Mesenchymal stem cell (in vitro differentiated cells and primary cell): ENCODE data around the gene MMP11.

Experiments
- DNase-seq: peaks from one replicate; pipeline ENCODE4 v3.0.0-alpha.2; 2013
- H2AFZ ChIP-seq: one replicate; pipeline ENCODE4 v1.6.1; 2013; ENCODE audit warnings: low read depth, mild to moderate bottlenecking, control low read depth, inconsistent platforms, low read length, moderate library complexity
- H2AK5ac ChIP-seq: 2 replicates; pipeline ENCODE4 v1.6.1; 2013; ENCODE audit warnings: low read length, moderate library complexity, mild to moderate bottlenecking, inconsistent platforms; ENCODE audit not compliant: severe bottlenecking
- H2BK120ac ChIP-seq: one replicate; pipeline ENCODE4 v1.6.1; 2013; ENCODE audit warnings: low read depth, mild to moderate bottlenecking, inconsistent platforms, low read length, moderate library complexity
- H2BK12ac ChIP-seq, 2 experiments: one replicate each; pipeline ENCODE4 v1.6.1; 2013; ENCODE audit warnings: inconsistent platforms in 2 of 2, low read length in 2 of 2, mild to moderate bottlenecking in 2 of 2, moderate library complexity in 2 of 2, control low read depth in 1 of 2
- H2BK15ac ChIP-seq: one replicate; pipeline ENCODE4 v1.6.1; 2013; ENCODE audit warnings: mild to moderate bottlenecking, low read depth, inconsistent platforms; ENCODE audit not compliant: poor library complexity, severe bottlenecking
- H2BK5ac ChIP-seq: 2 replicates; pipeline ENCODE4 v1.6.1; 2013; ENCODE audit warnings: low read depth, mild to moderate bottlenecking, low read length, control low read depth, inconsistent platforms; ENCODE audit not compliant: poor library complexity, severe bottlenecking
- H3K14ac ChIP-seq, 2 experiments: one replicate each; pipeline ENCODE4 v1.6.1; 2013; ENCODE audit warnings: inconsistent platforms in 2 of 2, low read length in 2 of 2, control low read depth in 1 of 2, mild to moderate bottlenecking in 1 of 2, moderate library complexity in 1 of 2
- H3K18ac ChIP-seq, 2 experiments: one replicate each; pipeline ENCODE4 v1.6.1; 2013; ENCODE audit warnings: inconsistent platforms in 2 of 2, low read length in 2 of 2, control low read depth in 1 of 2, low read depth in 1 of 2, mild to moderate bottlenecking in 1 of 2
- H3K23ac ChIP-seq, 2 experiments: one replicate each; pipeline ENCODE4 v1.6.1; 2013; ENCODE audit warnings: inconsistent platforms in 2 of 2, low read length in 2 of 2, mild to moderate bottlenecking in 2 of 2, moderate library complexity in 2 of 2, control low read depth in 1 of 2
- H3K27ac ChIP-seq: 2 replicates; pipeline ENCODE4 v1.5.1; 2013; ENCODE audit warnings: mild to moderate bottlenecking, moderate library complexity, low read length, control low read depth, inconsistent platforms; ENCODE audit not compliant: poor library complexity, severe bottlenecking
- H3K27me3 ChIP-seq, 2 experiments: 2 replicates each; pipeline versions ENCODE4 v1.6.1 to v1.7.0; 2013; ENCODE audit warnings: low read length in 2 of 2, mild to moderate bottlenecking in 2 of 2, moderate library complexity in 2 of 2, control low read depth in 1 of 2, inconsistent platforms in 1 of 2; ENCODE audit not compliant: control insufficient read depth in 1 of 2, insufficient read depth in 1 of 2
- H3K36me3 ChIP-seq, 2 experiments: 2 replicates each; pipeline versions ENCODE4 v1.6.1 to v1.7.0; 2013; ENCODE audit warnings: low read length in 2 of 2, control low read depth in 1 of 2, inconsistent platforms in 1 of 2, low read depth in 1 of 2, mild to moderate bottlenecking in 1 of 2; ENCODE audit not compliant: insufficient read depth in 2 of 2, control insufficient read depth in 1 of 2
- H3K4ac ChIP-seq, 2 experiments: one replicate each; pipeline ENCODE4 v1.6.1; 2013; ENCODE audit warnings: inconsistent platforms in 2 of 2, low read length in 2 of 2, mild to moderate bottlenecking in 2 of 2, moderate library complexity in 2 of 2, control low read depth in 1 of 2, low read depth in 1 of 2
- H3K4me1 ChIP-seq: 2 replicates; pipeline ENCODE4 v1.6.1; 2013; ENCODE audit warnings: low read depth, low read length, control low read depth; ENCODE audit not compliant: control insufficient read depth, insufficient read depth
- H3K4me2 ChIP-seq: 2 replicates; pipeline ENCODE4 v1.6.1; 2013; ENCODE audit warnings: low read length, mild to moderate bottlenecking, inconsistent platforms; ENCODE audit not compliant: poor library complexity, severe bottlenecking
- H3K4me3 ChIP-seq, 2 experiments: 2 replicates each; pipeline versions ENCODE4 v1.5.1 to v1.7.0; 2013; ENCODE audit warnings: low read length in 2 of 2, mild to moderate bottlenecking in 2 of 2, control low read depth in 1 of 2, low read depth in 1 of 2; ENCODE audit not compliant: insufficient read depth in 1 of 2
- H3K79me1 ChIP-seq: replicated peaks from 2 replicates; pipeline ENCODE4 v1.6.1; 2013; ENCODE audit warnings: mild to moderate bottlenecking, control low read depth, low read length, inconsistent platforms; ENCODE audit not compliant: poor library complexity, severe bottlenecking
- H3K9ac ChIP-seq: 2 replicates; pipeline ENCODE4 v1.7.0; 2013; ENCODE audit warnings: mild to moderate bottlenecking, low read length, moderate library complexity
- H3K9me3 ChIP-seq: 2 replicates; pipeline ENCODE4 v1.7.0; 2013; ENCODE audit warnings: mild to moderate bottlenecking, low read length; ENCODE audit not compliant: control insufficient read depth
- H4K8ac ChIP-seq: one replicate; pipeline ENCODE4 v1.6.1; 2013; ENCODE audit warnings: inconsistent platforms, mild to moderate bottlenecking, low read length, moderate library complexity
- H4K91ac ChIP-seq: one replicate; pipeline ENCODE4 v1.6.1; 2013; ENCODE audit warnings: mild to moderate bottlenecking, low read length, inconsistent platforms
- WGBS: methylation state at CpG from one replicate; pipeline ENCODE4 v1.1.7; 2013; ENCODE audit warnings: mixed read lengths; 5-methylcytosine and 5-hydroxymethylcytosine counted together

Gene MMP11

DNA sequence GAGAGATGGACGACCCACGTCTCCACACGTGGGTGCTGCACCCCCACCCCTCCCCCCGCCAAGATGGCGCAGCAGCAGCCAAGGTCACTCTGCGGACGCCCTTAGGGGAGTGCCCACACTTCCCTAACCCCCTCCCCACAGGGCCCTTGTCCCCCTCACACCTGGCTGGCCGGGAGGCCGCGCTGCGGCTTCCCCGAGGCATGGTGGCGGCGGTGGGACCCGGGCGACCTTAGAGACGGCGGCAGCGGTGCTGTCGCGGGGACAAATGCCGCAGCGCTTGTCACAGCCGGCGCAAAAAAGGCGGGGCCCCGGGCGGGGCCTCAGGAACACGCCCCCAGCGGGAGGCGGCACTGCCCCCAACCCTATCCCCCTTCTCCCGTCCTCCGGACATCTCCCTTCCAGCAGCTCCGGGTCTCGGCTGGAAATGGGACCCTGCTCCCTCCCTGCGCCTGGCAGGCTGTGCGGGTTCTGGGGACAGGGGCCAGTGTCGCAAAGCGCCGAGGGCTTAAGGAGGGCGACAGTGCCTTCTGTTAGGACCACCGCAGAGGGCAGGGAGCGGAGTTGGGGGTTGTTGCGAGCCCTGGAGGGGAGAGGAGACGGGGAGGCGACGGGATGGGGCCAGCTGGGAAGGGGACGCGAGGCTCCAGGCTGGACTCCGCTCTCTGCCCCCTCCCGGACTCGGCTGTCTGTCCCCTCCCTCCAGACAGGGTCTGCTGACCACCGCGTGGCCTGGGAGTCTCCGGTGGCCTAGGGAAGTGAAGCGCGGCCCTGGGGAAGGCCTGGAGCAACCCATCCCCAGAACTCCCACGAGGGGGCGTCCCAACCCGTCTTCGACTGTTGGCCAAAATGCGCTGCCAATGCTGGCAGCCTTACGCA is 4.7 kb upstream of the MMP11 start, which contains the start of gene CHCHD10:
CHCHD10 (minus strand) TSS at position 300 of the 876 bp plus-strand sequence; CDS start at position 202, 98 bp downstream.
- H3K18ac ChIP-seq: peak within 1 kb of the TSS; percentile 74 to 88
- H2AK5ac ChIP-seq: peak within 1 kb of the TSS; percentile 44
- no peak within 1 kb of the TSS for H3K27ac ChIP-seq
- peaks cover 3% of the 10 kb centered on the region for H3K79me1 ChIP-seq
- peak within 1 kb of the TSS; percentile 98 for H4K91ac ChIP-seq
- H3K9ac ChIP-seq: peak within 1 kb of the TSS; percentile 86
- peak within 1 kb of the TSS; percentile 82 to 89 for H3K4ac ChIP-seq
- H3K14ac ChIP-seq: peak within 1 kb of the TSS in 1 of 2 experiments; percentile 93
- H3K4me3 ChIP-seq: peak within 1 kb of the TSS; percentile 61 to 78
- DNase-seq: peak; percentile 88
- H2BK5ac ChIP-seq: no peak within 1 kb of the TSS
- H4K8ac ChIP-seq: peak within 1 kb of the TSS; percentile 96
- H2BK15ac ChIP-seq: peak within 1 kb of the TSS; percentile 63
- peaks cover 0 to 16% of the 10 kb centered on the region in 2 experiments for H3K36me3 ChIP-seq
- peaks cover 0 to 4% of the 10 kb centered on the region in 2 experiments for H3K27me3 ChIP-seq
- H3K4me2 ChIP-seq: peak within 1 kb of the TSS; percentile 87
- H2BK120ac ChIP-seq: peak within 1 kb of the TSS; percentile 91
- peak within 1 kb of the TSS; percentile 37 to 90 for H2BK12ac ChIP-seq
- under 1% methylated on average over 50 of the region's 63 CpGs for WGBS
- H3K23ac ChIP-seq: peak within 1 kb of the TSS in 1 of 2 experiments; percentile 34
- no peaks in the 10 kb centered on the region for H3K9me3 ChIP-seq
- peaks cover 41% of the 10 kb centered on the region for H3K4me1 ChIP-seq
- peak within 1 kb of the TSS; percentile 56 for H2AFZ ChIP-seq

- Histone ChIP-seq H2BK5ac (no peak overlapping the region), H2AK5ac (no peak overlapping the region), H3K27ac (no peak overlapping the region), H2BK15ac (no peak overlapping the region), H3K4ac (no peak overlapping the region), H3K9me3 (no peaks in the 10 kb centered on the region), H3K79me1 (peaks cover 3% of the 10 kb centered on the region), H4K8ac (no peak overlapping the region), H2BK12ac (peak overlapping the region in 1 of 2 experiments; percentile 11), H3K36me3 (peaks cover 0 to 15% of the 10 kb centered on the region in 2 experiments), H3K4me2 (no peak overlapping the region), H4K91ac (peak overlapping the region; percentile 0), H3K4me3 (no peak overlapping the region), H3K9ac (no peak overlapping the region), H3K23ac (no peak overlapping the region), H3K27me3 (peaks cover 0 to 12% of the 10 kb centered on the region in 2 experiments), H3K14ac (no peak overlapping the region), H2BK120ac (no peak overlapping the region), H3K4me1 (peaks cover 52% of the 10 kb centered on the region), H2AFZ (no peak overlapping the region), H3K18ac (no peak overlapping the region)
- 90% methylated on average over 6 of the region's 6 CpGs for WGBS
- DNase-seq: no peak
These were observed 3.2 kb upstream of the MMP11 start for GRCh38 chr22:23769321-23769965.

- Histone ChIP-seq H3K36me3 (no peaks in the 10 kb centered on the region), H3K14ac (peak overlapping the region in 1 of 2 experiments; percentile 80), H3K4me2 (peak overlapping the region; percentile 57), H2AK5ac (peak overlapping the region; percentile 78), H3K18ac (peak overlapping the region; percentile 87 to 93), H3K4me1 (peaks cover 45% of the 10 kb centered on the region), H3K27me3 (peaks cover 0 to 10% of the 10 kb centered on the region in 2 experiments), H3K9ac (peak overlapping the region; percentile 74), H2BK120ac (peak overlapping the region; percentile 88), H3K4me3 (peak overlapping the region in 1 of 2 experiments; percentile 65), H3K79me1 (peaks cover 3% of the 10 kb centered on the region), H4K91ac (peak overlapping the region; percentile 96), H2BK5ac (no peak overlapping the region), H2BK15ac (peak overlapping the region; percentile 91), H3K9me3 (no peaks in the 10 kb centered on the region), H2BK12ac (peak overlapping the region in 1 of 2 experiments; percentile 95), H2AFZ (peak overlapping the region; percentile 15), H4K8ac (peak overlapping the region; percentile 92), H3K4ac (peak overlapping the region; percentile 42 to 81), H3K27ac (no peak overlapping the region), H3K23ac (no peak overlapping the region)
- DNase-seq: no peak
- WGBS: 19% methylated on average over 4 of the region's 6 CpGs
These were observed 367 bp upstream of the MMP11 start for GRCh38 chr22:23772315-23772648.
